ENCODE measurements around the gene DUSP1. TPM values are rescaled to one million over a fixed set of nuclear protein-coding genes. Genes with fewer than 3 reads are reported as not detected.

The DUSP1 gene
- total RNA-seq, 4 donors from 2014 or later = 488 to 965 (median 649) TPM

DNA sequence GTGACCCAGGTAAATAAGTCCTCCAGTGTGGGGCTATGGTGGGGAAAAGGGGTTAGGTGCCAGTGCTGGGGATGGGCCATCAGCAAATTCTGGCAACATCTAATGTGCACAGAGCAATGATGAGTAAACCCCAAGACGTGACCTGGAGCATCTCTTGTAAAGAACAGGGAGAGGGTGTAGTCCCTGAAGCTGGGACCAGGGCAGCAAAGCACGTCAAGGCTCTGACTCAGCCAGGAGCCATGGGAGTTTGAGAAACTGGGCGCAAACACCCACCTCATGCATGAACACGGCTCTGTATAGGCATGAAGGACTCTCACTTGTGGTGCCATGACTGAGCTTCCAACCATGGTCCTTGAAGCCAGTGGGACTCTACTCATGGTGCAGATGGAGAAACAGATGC is 51.8 kb downstream of the DUSP1 start:
- Histone ChIP-seq H3K4me3 (no peak overlapping the region), H3K9me3 (no peaks in the 10 kb centered on the region), H3K36me3 (no peaks in the 10 kb centered on the region), H3K27ac (peak overlapping the region in 1 of 4 donors; percentile 34), H3K27me3 (no peaks in the 10 kb centered on the region), H3K4me1 (peaks cover 0 to 55% (median 26%) of the 10 kb centered on the region in 3 donors)
- WGBS, 2 donors (ENCODE audit: low coverage in 1 of 2) = 88 to 100% methylated on average over 1 to 4 of the region's 4 CpGs
- ATAC-seq = no peak
- no peak for TF ChIP-seq POLR2A (IDR thresholded peaks at IDR 0.05)
- no peak for TF ChIP-seq CTCF (IDR thresholded peaks at IDR 0.05)
- TF ChIP-seq POLR2AphosphoS5 (IDR thresholded peaks at IDR 0.05) = no peak
- TF ChIP-seq EP300 (IDR thresholded peaks at IDR 0.05) = no peak

DNA sequence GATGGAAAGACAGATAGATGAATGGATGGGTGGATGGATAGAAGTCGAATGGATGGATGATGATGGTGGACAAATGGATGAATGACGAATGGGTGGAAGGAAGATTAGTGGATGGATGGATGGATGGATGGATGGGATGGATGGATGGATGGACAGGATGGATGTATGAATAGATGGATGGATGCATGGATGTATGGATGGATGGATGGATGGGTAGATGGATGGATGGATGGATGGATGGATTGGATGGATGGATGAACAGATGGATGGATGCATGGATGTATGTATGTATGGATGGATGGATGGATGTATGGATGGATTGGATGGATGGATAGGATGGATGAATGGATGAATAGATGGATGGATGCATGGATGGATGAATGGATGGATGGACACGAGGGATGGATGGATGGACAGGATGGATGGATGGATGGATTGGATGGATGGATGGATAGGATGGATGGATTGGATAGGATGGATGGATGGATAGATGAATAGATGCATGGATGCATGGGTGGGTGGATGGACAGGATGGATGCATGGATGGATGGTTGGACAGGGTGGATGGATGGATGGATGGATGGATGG is 52.4 kb downstream of the DUSP1 start:
- Histone ChIP-seq H3K27me3 (no peaks in the 10 kb centered on the region), H3K4me3 (no peak overlapping the region), H3K27ac (no peak overlapping the region), H3K9me3 (no peaks in the 10 kb centered on the region), H3K4me1 (peaks cover 0 to 61% (median 28%) of the 10 kb centered on the region in 3 donors), H3K36me3 (no peaks in the 10 kb centered on the region)
- no peak for ATAC-seq
- 99 to 100% methylated on average over 2 to 3 of the region's 3 CpGs for WGBS, 2 donors (ENCODE audit: low coverage in 1 of 2)
- no peak for TF ChIP-seq POLR2A (IDR thresholded peaks at IDR 0.05)
- no peak for TF ChIP-seq EP300 (IDR thresholded peaks at IDR 0.05)
- TF ChIP-seq CTCF (IDR thresholded peaks at IDR 0.05) = no peak
- no peak for TF ChIP-seq POLR2AphosphoS5 (IDR thresholded peaks at IDR 0.05)

Small RNA genes within 50 kb of the gene (small RNA-seq; reads per million reads assigned to genes)
- gene AC022217.4 (0 reads per million in 4 donors), gene RF00019 (0 reads per million in 4 donors)

Other genes with a start within 250 kb of the DUSP1 start
- gene NEURL1B, start 129.9 kb downstream of the DUSP1 start, total RNA-seq = 10 to 100 TPM; 21.7 to 59.9 (median 41.5) TPM
- gene ERGIC1, start 63.1 kb upstream of the DUSP1 start, total RNA-seq = 100 to 1,000 TPM; 116 to 172 (median 144) TPM
- gene RPL26L1, start 188.2 kb upstream of the DUSP1 start, total RNA-seq = 10 to 100 TPM; 14.7 to 34.9 (median 22.5) TPM
- 100 to 1,000 TPM in 3 of 4 donors, 10 to 100 TPM in 1; 94.0 to 163 (median 124) TPM for gene ATP6V0E1, start 212.6 kb upstream of the DUSP1 start, total RNA-seq

Measured in gastroesophageal sphincter (tissue), 4 donors.